Suppressor macrophage treated with lipopolysaccharide for 1 hour (primary cell): ENCODE data around the gene FAM170B.

Experiments
- DNase-seq, 3 donors: peaks; one replicate each; pipeline ENCODE4 v3.0.0-alpha.2; 2020 to 2022

The FAM170B gene

DNA sequence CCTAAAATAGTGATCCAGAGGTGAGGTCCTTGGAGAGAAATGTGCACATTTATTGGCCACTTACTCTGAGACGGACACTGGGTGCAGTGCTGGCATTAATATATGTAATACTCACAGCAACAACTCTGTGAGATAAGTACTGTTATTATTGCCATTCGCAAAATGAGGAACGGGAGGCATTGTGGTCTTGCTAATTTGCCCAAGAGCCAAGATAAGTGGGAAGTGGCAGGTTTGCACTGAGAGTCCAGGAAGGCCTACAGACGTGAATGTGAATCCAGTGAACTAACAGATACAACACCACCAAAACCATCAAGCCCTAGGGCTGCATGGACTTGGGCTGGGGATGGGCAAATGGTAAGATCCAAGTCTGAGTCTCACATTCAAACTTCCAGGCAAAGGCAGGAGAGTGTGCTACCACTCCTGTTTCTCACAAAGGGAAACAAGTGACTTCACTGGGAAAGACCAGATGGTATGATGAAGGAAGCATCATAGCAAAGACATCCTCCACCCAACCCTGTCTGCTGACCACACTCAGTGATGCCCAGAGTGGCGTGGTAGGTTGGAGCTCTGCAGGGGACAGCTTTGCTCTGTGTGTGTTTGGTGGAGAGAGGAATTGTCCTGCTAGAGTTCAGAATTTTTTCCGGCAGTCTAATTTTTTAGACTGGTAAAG lies 35.1 kb upstream of the FAM170B start:
- DNase-seq = peak; percentile 77 to 84 (median 80)

DNA sequence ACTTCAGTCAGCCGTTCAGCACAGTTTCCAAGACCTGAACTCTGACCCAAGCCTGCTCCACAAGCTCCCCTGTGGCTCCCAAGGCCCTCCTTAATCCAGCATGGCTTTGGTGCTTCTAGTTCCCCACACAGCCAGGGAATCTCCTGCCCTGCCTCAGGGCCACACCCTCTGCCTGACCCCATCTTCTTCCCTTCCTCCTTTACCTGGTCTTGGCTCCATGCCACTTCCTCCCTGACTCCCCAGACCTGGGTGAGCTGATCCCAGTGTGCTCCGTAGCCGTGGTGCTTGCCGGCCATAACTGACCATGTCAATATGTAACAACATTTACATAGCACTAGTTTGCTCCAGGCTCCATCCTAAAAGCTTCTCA lies 34.3 kb upstream of the FAM170B start:
- DNase-seq = no peak

- DNase-seq = no peak
These were observed 33.8 kb upstream of the FAM170B start for GRCh38 chr10:49167425-49168170.

DNA sequence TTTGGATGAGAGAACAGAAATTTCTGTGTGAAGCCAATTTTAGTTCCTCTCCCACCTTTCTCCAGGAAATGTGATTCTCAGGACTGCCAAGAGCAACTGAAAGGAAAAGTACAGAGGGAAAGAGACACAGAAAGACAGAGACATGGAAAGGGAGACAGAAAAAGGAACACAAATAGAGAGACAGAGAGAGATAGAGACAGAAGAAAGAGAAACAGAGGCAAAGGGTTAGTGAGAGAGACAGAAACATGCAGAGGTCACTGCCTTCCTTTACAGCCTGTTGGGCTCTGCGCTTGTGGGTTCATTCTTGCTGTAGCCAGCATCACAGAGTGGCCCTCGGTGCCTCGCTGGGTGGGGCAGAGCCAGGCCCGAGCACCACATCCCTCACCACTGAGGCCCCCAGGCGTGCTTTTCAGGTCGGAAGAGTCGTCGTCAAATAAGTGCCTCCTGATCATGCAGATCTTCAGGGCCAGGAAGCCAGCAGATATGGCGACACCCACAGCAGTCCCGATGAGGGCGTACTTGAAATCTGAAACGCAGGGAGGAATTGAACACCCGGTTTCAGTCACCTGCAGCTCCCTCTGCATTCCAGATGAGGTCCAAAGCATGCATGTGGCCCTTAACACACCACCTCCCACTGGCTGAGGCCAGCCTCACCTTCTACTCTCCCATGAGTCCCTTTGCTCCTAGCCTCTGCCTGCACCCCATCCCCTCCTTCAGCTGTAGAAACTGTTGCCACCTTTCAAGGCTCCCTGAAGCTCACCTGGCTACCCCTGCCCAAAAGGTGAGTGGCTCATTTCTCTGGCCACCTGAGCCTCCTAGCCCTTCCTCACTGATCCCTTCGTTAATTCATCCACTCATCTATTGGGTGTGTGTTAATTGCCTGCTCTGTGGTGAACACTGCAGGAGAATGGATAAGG lies 32.9 kb upstream of the FAM170B start:
- no peak for DNase-seq

GRCh38 chr10:49165821-49166483 lies 32.1 kb upstream of the FAM170B start:
- DNase-seq = peak; percentile 85 to 89 (median 89)

DNA sequence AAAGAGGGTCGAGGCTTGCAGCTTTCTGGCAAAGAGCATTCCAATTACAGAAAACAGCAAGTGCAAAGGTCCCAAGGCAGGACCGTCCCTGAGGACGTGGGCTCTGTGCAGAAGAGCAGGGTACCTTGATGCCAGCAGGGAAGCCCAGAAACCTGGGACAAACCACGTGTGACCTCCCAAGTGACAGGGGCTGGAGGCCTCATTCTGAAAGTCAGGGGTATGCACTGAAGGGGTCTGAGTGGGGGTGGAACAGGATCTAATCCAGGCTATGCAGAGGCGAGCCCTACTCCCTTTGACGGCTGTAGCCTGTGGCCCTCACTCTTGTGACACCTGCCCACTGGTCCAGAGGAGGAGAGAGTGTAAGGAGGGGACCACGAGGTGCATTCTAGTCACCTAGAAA lies 31.4 kb upstream of the FAM170B start:
- no peak for DNase-seq

GRCh38 chr10:49164559-49165188 lies 30.9 kb upstream of the FAM170B start:
- DNase-seq = peak; percentile 55 to 70 (median 61)

- peak; percentile 81 to 86 (median 82) for DNase-seq
These were observed 29.9 kb upstream of the FAM170B start for GRCh38 chr10:49163741-49164140.

DNA sequence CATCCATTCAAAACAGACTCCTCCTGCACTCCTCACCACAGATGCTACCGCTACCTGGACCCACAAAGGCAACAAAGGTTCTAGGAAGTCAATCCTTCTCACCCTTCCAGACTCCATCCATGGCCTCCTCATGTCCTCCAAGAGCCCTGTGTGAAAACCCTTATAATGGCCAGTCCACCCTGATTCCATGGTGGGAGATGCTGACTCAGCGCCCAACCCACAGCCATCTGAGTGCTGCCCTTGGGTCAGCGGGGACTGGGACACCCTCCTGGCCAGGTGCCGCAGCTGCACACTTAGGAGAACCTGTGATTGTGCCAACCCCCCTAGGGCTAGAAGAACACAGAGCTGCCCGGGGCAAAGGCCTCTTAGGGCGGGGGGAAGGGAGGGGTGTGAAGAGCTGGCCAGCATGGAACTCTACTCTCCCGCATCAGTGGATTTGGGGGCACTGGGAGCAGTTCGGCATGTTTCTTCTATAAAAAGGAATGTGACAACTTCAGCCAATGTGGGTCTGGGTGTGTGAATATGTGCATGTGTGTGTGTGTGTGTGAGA lies 29.0 kb upstream of the FAM170B start:
- no peak for DNase-seq

GRCh38 chr10:49162063-49162462 lies 28.2 kb upstream of the FAM170B start:
- DNase-seq = no peak

GRCh38 chr10:49161411-49161997 lies 27.7 kb upstream of the FAM170B start:
- peak; percentile 63 to 79 (median 77) for DNase-seq

DNA sequence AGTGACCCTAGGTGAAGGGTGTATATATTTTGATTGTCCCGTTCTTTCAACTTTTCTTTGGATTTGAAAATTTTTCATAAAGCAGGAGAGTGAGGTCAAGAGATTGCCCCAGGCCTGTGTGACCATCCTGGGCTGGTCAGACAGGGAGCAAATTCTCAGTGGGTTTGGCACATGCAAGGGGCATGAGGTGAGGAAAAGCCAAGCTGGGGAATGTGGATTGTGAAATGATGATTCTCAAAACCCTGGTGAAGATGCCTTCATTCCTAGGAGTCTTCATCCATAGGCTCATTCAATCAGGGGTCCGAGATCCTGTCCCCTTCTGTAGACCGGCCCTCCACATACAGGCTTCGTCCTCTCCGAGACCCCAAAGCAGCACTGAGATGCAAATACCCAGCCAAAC lies 27.0 kb upstream of the FAM170B start:
- DNase-seq = no peak

DNA sequence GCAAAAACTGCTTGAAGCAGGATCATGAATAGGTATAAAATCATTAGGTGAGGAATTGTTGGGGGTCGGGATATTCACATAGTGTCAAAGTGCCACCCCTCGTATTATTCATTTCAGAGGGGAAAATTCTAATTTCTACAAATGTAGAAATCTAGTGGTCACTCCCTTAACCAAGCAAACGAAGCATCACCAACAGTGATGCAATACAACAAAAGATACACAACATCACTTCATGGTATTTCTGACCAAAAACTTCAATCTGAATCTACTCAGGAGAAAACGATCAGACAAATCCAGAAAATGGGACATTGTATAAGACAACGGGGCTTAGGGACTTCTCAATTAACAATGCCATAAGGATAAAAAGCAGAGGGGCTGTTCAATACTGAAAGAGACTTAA lies 26.3 kb upstream of the FAM170B start:
- DNase-seq = no peak

DNA sequence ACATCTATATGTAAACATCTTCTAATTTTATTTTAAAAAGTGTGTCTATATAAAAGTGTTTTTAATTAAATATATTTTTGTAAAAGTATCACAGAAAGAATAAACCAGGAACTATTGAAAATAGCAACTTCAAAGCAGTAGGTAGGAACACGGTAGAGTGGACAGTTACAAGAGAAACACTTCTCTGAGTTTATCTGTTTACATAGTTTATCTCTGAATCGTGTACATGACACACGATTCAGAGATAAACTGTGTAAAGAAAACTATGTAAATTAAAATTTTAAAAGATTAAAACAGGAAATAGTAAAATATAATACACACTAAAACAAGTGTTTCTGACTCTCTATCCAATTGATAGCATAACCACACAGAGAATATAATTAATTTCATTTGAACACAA lies 25.1 kb upstream of the FAM170B start:
- DNase-seq = no peak

DNA sequence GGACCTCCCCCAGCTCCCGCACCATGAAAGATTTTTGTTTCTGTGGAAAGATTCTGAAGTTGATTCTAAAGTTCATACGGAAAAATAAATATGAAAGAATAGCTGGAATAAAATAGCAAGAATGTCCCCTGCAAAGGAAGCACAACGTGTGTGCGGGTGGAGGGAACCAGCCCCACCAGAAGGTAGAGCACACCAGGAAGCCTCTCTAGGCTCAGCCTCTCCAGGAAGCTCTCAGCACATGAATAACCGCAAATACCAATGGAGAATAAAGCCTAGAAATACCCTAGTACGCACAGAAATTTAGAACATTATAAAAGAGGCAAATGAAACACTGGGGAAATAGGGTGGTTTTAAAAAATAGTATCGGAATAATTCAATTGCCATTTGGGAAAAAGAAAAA lies 24.6 kb upstream of the FAM170B start:
- no peak for DNase-seq

DNA sequence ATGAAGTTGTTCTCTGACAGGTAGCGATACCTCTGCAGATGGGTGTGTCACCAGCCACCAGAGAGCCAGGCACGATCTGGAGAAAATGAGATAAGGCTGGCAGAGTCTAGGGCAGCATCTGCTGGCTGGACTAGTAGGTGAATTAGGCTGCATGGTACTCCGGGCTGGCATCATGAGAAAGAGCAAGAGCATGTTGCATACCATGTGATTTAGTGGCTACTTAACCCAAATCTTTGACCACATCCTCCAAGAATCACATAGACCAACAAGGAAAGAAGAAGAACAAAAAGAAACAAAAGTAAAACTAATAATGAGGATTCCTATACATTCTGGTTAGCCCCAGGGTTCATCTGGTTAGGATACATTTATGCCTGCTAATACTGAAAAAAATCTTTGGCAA lies 23.4 kb upstream of the FAM170B start:
- DNase-seq = no peak

DNA sequence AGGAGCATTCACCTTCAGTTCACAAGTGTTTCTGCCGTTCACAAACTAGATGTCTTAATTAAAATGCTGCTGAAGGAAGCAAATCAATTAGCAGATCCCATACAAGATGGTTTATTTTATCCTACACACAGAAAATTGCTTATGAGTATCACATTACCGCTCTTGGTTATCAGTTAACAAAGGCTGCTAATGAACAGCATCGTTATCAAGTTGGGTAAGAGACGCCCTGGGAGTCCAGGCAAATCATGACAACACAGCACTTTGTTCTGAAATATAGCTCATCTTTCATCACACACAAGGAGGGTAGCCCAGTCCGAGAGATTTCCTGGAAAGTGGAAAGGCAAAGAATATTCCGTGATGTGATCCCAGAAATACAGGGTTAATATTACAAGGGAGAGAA lies 20.8 kb upstream of the FAM170B start:
- no peak for DNase-seq

- DNase-seq = no peak
These were observed 20.1 kb upstream of the FAM170B start for GRCh38 chr10:49153971-49154370.

DNA sequence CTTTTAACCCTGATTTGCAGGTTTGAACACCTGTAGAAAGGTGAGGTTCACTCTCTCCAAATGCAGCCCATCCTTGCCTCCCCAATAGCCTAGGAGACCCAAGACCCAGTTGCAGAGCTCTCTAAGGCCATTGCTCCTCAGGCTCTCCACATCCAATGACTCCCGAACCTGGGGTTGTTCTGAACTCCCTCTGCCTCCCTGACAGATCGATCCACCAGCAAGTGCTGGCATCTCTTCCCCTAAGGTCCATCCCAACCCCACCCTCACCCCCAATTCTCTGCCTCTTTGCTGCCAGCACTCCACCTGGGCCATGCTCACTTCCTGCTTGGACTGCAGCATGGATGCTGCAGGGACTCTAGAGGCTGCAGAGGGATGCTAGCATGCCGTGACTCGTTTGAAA lies 19.3 kb upstream of the FAM170B start:
- no peak for DNase-seq

DNA sequence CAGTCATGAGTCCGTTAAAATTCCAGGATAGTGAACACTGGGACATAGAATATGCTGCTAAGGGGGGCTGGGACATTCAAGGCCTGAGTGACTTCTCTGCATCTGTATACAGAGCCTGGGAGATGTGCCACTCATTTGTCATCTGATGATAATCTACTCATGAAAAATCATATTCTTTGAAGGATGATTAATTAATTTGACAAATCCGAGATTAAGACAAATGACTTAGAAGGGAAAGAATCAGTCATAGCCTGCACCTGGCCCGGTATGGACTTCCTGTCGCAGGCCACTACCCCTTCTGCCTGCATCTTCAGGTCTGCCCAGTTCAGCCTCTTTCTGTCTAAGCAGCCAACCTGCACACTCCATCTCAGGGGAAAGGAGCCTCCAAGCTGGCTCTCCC lies 18.8 kb upstream of the FAM170B start:
- no peak for DNase-seq

GRCh38 chr10:49152037-49152436 lies 18.2 kb upstream of the FAM170B start:
- no peak for DNase-seq

- DNase-seq = no peak
These were observed 17.7 kb upstream of the FAM170B start for GRCh38 chr10:49151481-49151880.
